GM21723 (cell line): ENCODE results near the gene TFPI.
"Not testable (repeated sequence)": the region's sequence is repeated elsewhere in the genome, so short reads cannot be mapped to it uniquely, and the experiment has no call there.

Experiments
- ATAC-seq: cut with Tn5 transposase; IDR thresholded peaks from one replicate; pipeline ENCODE4 v1.9.1; 2021; ENCODE audit warnings: mild to moderate bottlenecking, moderate library complexity; ENCODE audit not compliant: unreplicated experiment

TFPI gene

DNA sequence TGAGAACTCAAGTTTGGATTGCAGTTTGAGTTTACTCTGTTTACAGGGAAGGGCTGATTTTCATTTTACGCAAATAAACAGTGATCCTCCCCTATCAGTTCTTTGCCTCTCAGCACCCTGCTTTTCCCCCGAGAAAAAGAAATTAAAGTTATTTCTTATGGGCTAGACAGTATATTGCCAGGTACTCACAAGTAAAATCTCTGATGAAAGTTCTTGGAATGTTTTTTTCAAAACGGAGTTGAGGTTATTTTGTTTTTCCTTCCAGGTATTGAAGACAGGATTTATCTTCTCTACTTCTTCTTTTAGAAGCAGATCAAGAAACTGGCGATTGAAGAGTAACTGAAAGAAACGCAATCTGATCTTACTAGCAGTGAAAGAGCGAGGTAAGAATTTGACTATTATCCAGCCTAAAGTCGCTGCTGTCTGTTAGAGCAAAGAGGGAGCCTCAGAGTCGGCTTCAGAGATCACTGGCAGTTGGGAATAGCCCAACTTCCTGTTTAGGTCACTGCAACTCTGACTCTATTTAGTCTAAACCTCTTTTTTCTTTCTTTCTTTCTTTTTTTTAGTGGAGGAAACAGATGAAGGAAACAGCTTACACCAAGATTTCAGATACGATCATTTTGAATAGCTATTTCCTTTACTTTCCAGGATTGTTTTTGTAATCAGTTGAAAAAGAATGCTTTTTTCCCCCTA, at the start of gene TFPI:
Gene TFPI (minus strand): TSS at position 425 of the 693 bp plus-strand sequence. CDS start 50,667 bp downstream, outside the sequence.
- ATAC-seq = no peak

DNA sequence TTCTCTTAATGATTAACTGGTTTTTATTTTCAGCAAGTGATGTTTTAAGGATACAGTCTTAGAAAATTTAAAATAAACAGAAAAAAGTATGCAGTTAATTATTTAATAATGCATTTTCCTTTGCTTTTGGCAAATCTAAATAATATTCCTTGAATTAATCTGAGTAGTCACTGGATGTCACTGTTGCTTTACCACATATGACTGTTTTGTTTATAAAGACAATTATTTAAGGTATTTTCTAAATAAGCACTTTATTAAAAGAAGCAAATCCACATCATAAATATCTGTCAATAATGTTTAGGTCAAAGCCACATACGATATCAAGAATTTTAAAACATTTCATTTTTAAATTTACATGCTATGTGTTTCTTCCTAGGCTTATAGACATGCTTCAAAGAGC, 40.6 kb upstream of the TFPI start:
- ATAC-seq = no peak

DNA sequence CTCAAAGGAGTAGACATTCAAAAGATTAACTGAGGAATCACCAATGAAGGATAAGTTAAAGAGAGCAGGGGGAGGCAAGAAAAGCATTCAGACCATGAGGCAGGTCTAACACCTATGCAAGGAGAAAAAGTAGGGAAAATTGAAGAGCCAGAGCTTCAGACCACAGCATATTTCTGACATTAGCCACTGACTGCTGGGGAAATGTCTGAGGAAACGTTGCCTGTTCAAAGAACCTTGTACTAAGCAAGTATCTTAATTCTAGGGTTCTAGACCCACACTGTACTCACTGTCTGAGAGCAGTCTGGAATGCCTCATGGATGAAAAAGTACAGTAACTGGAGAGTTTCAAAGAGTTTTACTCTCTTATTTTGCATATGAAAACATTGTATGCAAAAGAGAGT, 39.5 kb upstream of the TFPI start:
- no peak for ATAC-seq

DNA sequence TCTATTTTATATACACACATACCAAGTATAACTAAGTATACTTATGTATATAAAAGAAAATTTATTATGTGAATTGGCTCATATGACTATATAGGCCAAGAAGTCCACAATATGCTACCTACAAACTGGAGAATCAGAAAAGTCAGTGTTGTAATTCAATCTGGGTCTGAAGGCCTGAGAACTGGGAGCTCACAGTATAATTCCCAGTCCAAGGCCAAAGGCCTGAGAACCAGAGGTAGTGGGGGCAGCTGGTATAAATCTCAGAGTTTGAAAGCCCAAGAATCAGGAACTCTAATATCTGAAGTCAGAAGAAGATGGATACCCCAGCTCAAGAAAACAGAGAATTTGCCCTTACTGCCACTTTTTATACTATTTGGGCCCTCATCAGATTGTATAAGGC, 38.9 kb upstream of the TFPI start:
- ATAC-seq = no peak

DNA sequence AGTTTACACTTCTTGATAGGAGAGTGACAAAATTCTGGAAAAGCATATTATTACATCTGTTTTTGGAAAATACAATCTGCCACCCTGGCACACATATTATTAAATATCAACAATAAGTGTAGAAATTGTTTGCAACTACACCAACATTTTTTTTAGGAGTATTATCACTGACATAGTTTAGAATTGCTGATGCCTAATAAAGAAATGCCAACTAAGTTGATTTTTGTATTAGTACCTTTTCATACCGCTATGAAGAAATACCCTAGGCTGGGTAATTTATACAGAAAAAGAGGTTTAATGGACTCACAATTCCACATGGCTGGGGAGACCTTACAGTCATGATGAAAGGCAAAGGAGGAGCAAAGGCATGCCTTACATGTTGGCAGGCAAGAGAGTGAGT, 35.9 kb upstream of the TFPI start:
- no peak for ATAC-seq

DNA sequence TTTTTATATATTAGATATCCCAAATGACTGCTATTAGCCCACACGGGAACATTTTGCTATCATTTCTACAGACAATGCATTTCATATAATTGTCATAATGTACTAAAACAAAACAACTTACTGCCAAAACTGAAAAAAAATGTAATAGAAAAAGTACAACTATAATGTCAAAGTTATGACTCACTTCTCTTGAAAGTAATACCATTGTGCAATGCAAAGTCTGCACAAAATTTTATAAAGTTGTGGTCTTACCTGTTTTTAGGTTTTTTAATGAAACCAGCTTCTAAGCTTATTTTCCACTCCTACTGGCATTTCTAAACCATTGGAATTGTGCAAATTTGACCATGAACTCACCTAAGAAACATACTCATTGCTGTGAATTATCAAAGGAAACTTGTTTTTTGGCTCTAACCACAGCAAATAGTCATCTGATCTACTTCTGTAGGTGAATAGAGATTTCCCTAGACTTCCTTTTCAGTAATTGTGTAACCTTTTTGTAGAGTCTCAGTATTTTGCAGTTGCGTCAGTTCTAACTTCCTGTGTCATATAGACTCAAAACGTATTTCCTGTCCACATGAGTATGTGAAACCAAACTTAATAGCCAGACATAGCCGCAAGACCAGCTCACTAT, 31.9 kb upstream of the TFPI start:
- ATAC-seq = peak; percentile 78

DNA sequence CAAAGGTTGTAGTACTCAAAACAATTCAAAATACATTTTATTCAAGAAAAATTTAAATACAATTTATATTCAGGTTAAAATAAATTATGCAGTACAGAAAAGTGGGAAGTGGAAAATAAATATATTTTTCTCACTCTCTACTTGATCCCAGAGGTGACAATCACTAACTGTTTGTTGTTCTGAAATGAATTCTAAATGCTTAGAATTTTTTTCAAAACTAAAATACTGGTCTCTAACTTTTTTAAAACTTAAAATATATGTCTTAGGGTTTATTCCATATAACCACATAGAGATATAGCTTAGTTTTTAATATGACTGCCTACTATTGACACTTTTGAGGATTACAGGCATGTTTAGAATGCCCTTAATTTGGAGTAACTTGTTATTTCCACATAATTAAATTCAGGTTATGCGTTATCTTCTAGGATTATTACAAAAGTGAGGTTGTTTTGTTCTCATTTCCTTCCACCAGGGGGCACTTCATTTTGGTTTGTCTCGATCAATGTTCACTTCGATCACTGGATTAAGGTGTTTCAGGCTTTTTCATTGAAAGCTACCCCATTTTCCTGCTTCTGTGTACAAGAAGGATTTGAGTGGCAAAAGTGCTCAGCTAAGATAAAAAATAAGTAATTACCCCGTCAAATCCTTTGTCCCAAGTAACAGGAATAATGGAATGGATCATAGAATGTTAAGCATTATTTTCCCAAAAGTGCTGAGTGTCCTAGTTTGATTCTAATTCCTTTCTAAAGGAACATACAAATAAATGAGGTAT, 27.1 kb upstream of the TFPI start:
- no peak for ATAC-seq

DNA sequence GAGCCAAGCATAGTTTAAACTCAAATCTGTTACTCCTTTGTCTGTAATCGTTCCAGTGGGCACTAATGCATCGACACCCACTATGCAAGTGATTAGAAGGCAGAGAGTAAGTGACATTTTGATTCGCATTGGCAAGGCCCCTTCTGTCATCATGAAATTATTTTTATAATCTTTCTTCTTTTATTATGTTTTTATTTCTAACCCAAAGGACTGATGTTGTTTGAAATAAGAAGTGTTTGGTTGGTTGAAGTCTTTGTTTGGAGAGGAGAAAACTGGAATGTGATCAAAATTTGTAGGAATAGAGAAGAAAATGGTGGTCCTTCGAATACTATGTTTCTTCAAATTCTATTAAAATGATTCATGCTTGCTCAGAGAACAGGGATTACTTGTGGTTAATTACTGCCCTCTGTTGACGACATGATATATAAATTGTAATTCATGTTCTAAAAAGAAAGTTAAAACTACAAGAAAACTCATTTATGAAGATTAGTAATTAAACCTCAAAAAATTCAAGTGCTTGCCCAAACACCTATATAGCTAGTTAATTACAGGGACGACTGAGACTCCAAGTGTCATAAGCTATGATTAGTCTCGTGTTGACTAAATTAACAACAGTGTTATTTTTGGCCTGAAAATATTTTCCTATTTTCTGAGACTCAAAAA, 26.4 kb upstream of the TFPI start:
- no peak for ATAC-seq

DNA sequence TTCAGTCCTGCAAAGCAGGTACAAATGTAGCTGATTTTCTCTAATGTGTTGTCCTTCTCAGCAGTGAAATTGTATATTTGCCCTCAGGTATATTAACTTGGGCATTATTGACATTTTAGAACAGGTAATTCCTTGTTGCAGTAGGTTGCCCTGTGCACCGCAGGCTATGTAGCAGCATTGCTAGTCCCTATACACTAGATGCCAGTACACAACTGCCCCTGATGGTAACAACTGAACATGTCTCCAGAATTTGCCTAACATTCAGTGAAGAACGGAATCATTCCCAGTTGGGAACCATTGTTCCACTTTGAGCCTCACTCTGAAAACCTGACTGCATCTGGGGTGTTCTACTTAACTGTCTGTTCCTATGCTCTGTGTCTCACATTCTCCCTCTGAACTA, 23.1 kb upstream of the TFPI start:
- no peak for ATAC-seq

DNA sequence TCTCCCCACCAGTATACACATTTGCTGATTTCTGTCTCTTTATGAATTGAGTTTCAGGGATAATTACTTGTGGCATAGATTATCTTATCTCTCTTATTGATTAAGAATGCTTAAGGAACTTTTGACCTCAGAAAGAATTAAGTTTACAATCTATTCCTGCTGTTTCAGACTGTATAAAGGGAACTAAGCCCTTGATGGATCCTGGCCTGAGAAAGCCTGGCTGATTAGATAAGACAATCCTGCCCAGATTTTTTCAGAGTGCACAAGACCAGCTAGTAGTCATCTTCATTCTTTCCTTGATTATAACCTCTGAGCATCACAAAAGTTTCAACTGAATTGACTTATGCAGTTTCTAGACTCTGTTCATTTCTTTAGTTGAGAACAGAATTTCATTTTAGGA, 22.7 kb upstream of the TFPI start:
- no peak for ATAC-seq

DNA sequence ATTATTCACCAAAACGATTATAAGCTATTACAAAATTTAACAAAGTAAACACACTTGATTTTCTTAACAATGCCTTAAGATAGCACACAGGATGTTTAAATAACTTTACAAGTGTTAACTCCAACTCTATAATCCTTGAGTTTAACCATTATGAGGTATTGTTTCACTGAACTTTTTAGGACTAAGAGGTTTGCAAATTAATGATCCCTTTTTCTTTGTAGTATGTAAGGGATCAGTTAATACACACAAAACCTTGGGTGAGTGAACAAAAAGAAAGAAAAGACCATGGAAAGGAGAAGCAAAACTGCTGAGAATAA, 21.5 kb upstream of the TFPI start:
- ATAC-seq = no peak

DNA sequence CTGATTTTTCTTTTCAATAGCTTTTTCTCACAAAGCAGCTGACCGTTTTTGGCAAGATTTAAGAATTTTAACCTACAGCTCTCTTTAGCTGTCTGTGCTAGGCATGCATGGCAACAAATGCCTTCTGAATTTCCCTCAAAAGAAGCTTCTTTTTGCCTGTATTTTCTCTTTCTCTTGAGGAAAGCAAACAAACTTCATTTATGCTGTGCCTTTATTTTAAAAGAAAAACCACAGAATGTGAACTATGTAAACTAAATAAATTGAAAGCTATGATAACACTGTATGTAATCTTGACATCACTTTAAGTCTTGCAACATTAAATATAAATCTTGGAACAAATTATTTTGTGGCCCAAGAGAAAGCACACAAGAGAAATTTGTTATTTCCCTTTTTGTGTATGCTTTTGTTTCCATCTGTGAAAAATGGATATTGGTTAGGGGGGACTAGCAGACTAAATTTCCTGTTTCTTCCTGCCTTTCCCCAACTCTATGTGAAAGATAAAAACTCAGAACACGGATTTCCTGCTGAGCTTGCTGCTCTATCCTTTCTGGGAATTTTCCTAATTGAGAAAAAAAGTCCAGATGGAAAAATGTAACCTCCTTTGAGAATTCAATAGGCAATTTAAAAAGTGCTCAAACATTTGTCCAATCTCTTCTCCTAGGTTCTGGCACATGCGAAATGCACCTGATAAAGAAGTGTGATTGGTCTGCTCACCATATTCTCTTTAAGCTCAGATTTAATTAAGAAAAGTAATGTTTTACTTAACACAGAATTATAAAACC, 20.9 kb upstream of the TFPI start:
- no peak for ATAC-seq

DNA sequence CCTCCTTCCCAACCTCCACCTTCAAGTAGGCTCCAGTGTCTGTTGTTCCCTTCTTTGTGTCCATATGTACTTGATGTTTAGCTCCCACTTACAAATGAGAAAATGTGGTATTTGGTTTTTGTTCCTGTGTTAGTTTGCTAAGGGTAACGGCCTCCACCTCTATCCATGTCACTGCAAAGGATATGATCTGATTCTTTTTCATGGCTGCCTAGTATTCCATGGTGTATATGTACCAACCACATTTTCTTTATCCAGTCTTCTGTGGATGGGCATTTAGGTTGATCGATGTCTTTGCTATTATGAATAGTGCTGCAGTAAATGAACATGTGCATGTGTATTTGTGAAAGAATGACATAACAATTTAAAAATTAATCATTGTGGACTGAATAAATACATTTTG, 19.5 kb upstream of the TFPI start:
- ATAC-seq = no peak

DNA sequence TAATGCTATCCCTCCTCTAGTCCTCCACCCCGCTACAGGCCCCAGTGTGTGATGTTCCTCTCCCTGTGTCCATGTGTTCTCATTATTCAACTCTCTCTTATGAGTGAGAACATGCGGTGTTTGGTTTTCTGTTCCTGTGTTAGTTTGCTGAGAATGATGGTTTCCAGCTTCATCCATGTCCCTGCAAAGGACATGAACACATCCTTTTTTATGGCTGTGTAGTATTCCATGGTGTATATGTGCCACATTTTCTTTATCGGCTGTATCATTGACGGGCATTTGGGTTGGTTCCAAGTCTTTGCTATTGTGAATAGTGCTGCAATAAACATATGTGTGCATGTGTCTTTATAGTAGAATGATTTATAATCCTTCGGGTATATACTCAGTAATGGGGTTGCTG, 17.8 kb upstream of the TFPI start:
- ATAC-seq = not testable (repeated sequence)

DNA sequence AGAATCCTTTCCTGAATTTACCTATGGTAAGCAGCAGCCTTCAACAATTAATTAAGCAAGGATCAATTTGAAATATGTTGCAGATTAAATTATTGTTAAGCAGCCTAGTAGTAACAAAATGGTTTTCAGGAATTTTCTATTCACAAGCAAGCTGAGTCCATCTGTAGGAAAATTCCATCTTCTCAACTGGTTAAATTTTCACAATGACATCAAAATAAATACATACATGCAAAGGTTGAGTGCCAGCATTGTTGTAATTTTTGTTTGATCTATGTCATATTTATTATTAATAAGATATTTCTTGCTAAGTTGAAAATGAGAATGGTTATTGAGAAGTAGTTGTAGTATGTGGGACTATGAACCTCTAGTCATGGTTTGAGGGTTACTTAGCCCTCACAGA, 15.3 kb upstream of the TFPI start:
- no peak for ATAC-seq

DNA sequence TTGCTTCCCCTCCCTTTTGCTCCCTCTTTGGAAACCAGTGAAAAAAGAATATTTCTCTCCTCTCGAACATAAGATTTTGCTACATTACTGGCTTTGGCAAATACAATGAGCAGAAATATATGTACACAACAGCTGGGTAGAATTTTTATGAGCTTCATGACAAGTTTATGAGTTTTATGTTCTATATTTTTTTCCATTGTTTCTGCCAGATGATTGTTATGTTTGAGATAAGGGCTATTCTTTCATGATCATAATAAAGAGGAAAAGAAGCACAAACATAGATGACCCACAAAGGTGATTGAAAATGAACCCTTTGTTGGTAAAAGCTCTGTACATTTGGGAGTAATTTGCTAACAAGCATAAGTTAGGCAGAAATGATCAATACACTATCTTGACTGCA, 14.8 kb upstream of the TFPI start:
- no peak for ATAC-seq

DNA sequence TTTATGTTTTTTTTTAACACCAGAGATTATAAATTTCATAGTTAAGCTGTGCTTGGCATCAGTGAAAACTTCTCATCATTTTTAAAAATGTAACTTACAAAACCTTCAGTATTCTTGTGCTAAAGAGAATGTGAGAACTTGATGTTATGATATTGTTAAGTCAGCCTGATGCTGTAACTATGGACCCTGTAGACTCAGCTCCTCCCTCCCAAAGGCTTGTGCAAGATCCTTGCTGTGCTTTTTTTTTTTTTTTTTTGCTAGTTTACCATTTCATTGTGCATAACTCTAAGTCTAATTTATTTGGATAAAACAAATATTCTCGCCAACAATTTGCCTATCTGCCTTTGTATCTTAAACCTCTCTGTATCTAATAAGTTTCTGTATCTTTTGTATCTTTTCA, 12.9 kb upstream of the TFPI start:
- ATAC-seq = no peak

DNA sequence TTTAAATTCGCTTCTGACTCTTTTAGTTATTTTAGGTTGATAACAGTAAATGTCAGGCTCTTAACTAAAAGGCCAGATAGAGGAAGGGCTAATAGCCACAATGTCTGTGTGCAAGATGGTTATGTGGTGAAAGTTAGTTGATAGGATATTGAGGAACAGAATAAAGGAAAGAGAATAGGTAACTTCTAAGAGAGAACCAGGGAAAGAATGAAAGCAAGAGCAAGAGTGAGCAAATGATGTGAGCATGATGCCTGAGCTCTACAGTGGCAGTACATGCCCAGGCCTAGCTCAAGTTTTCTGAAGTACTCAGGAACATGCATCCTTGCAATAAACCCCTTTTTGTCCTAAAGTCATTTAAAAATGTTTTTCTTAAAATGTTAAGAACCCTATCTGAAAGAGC, 12.5 kb upstream of the TFPI start:
- ATAC-seq = no peak

DNA sequence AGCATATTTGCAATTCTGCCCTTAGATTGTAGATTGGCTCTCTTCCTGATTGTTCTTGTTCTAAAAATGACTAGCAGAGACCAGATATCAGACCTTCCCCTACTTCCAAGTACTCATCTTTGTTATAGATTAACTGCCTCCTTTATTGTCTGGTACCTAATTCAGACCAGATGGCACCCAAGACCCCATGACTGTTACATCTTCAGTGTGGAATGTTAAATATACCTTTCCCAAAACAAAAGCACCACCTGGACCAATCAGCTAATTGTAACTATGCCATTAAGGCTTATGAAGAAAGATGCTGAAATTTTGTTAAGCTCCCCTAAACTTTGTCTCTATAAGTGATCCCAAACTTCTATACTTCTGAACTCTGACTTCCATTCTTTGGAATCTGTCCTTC, 12.0 kb upstream of the TFPI start:
- ATAC-seq = no peak

DNA sequence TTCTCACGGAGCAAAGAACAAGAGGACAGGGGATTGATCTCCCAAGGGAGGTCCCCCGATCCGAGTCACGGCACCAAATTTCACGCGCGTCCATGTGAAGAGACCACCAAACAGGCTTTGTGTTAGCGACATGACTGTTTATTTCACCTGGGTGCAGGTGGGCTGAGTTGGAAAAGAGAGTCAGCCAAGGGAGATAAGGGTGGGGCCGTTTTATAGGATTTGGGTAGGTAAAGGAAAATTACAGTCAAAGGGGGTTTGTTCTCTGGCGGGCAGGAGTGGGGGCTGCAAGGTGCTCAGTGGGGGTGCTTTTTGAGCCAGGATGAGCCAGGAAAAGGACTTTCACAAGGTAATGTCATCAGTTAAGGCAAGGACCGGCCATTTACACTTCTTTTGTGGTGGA, 11.4 kb upstream of the TFPI start:
- not testable (repeated sequence) for ATAC-seq

DNA sequence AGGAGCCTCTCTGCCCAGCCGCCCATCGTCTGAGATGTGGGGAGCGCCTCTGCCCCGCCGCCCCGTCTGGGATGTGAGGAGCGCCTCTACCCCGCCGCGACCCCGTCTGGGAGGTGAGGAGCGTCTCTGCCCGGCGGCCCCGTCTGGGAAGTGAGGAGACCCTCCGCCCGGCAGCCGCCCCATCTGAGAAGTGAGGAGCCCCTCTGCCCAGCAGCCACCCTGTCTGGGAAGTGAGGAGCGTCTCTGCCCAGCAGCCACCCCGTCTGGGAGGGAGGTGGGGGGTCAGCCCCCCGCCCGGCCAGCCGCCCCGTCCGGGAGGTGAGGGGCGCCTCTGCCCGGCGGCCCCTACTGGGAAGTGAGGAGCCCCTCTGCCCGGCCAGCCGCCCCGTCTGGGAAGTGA, 2.3 kb upstream of the TFPI start:
- ATAC-seq = not testable (repeated sequence)
